Astrocyte (in vitro differentiated cells and primary cell): ENCODE measurements around the gene PFDN2. TPM values are rescaled to one million over a fixed set of nuclear protein-coding genes. Genes with fewer than 3 reads are reported as not detected.
A peak's percentile ranks its signal among the peaks of the same experiment; 100 is the strongest.

Experiments used
- DNase-seq: peaks from one replicate; pipeline ENCODE4 v3.0.0-alpha.2; 2010; ENCODE audit warnings: low read depth
- FAIRE-seq: peaks from 2 replicates; lab custom pipeline; 2011; peaks lifted over from hg19 to GRCh38; lab: Jason Lieb, UNC
- H2AFZ ChIP-seq: 2 replicates; pipeline ENCODE4 v1.6.0; 2012; ENCODE audit warnings: low read depth, low read length, inconsistent platforms
- H3K27ac ChIP-seq: 2 replicates; pipeline ENCODE4 v1.5.1; 2011; ENCODE audit warnings: low read depth, low read length, inconsistent platforms
- H3K27me3 ChIP-seq: 2 replicates; pipeline ENCODE4 v1.6.0; 2011; ENCODE audit warnings: low read length, inconsistent platforms; ENCODE audit not compliant: insufficient read depth
- H3K36me3 ChIP-seq: 2 replicates; pipeline ENCODE4 v1.5.1; 2011; ENCODE audit warnings: low read length, inconsistent platforms; ENCODE audit not compliant: insufficient read depth
- H3K4me1 ChIP-seq: 2 replicates; pipeline ENCODE4 v1.5.1; 2011; ENCODE audit warnings: low read length, inconsistent platforms; ENCODE audit not compliant: insufficient read depth
- H3K4me2 ChIP-seq: 2 replicates; pipeline ENCODE4 v1.6.0; 2012; ENCODE audit warnings: low read length, inconsistent platforms
- H3K4me3 ChIP-seq: 2 replicates; pipeline ENCODE4 v1.5.1; 2011; ENCODE audit warnings: low read depth, mild to moderate bottlenecking, low read length, inconsistent platforms; ENCODE audit not compliant: insufficient read depth
- H3K79me2 ChIP-seq: 2 replicates; pipeline ENCODE4 v1.6.0; 2012; ENCODE audit warnings: mild to moderate bottlenecking, low read length, inconsistent platforms; ENCODE audit not compliant: insufficient read depth
- H3K9ac ChIP-seq: 2 replicates; pipeline ENCODE4 v1.6.0; 2012; ENCODE audit warnings: mild to moderate bottlenecking, low read length, inconsistent platforms
- H3K9me3 ChIP-seq: 2 replicates; pipeline ENCODE4 v1.5.1; 2012; ENCODE audit warnings: low read depth, mild to moderate bottlenecking, low read length, inconsistent platforms; ENCODE audit not compliant: insufficient read depth
- H4K20me1 ChIP-seq: 2 replicates; pipeline ENCODE4 v1.6.0; 2012; ENCODE audit warnings: low read length, inconsistent platforms; ENCODE audit not compliant: insufficient read depth
- H3K27ac Mint-ChIP-seq: one replicate; pipeline ENCODE4 v1.8.0; 2021; ENCODE audit warnings: mild to moderate bottlenecking, mixed read lengths; ENCODE audit not compliant: unreplicated experiment
- H3K27me3 Mint-ChIP-seq: one replicate; pipeline ENCODE4 v1.8.0; 2021; ENCODE audit warnings: low read depth, mixed read lengths; ENCODE audit not compliant: unreplicated experiment
- H3K36me3 Mint-ChIP-seq: one replicate; pipeline ENCODE4 v1.8.0; 2021; ENCODE audit warnings: low read depth, mixed read lengths; ENCODE audit not compliant: unreplicated experiment
- H3K4me1 Mint-ChIP-seq: one replicate; pipeline ENCODE4 v1.8.0; 2021; ENCODE audit warnings: low read depth, mixed read lengths; ENCODE audit not compliant: unreplicated experiment
- H3K4me3 Mint-ChIP-seq: one replicate; pipeline ENCODE4 v1.8.0; 2021; ENCODE audit warnings: mild to moderate bottlenecking, moderate library complexity, mixed read lengths; ENCODE audit not compliant: unreplicated experiment
- H3K9me3 Mint-ChIP-seq: one replicate; pipeline ENCODE4 v1.8.0; 2021; ENCODE audit warnings: mild to moderate bottlenecking, mixed read lengths; ENCODE audit not compliant: unreplicated experiment
- CTCF ChIP-seq: IDR thresholded peaks from 2 replicates; pipeline ENCODE4 v1.5.1; 2011; ENCODE audit warnings: low read depth, mild to moderate bottlenecking, inconsistent platforms, low read length, moderate library complexity; ENCODE audit not compliant: insufficient read depth
- EZH2 ChIP-seq: IDR thresholded peaks from 2 replicates; pipeline ENCODE4 v1.6.1; 2012; ENCODE audit warnings: mild to moderate bottlenecking, low read length, inconsistent platforms; ENCODE audit not compliant: insufficient read depth
- total RNA-seq: library from RNA; stranded (reverse); gene quantifications from 2 replicates; pipeline ENCODE4 v1.2.1, GENCODE V29; 2021

The PFDN2 gene
- total RNA-seq, 1 donor from 2014 or later, result 111 TPM

- H3K27ac ChIP-seq, result peak overlapping the region; percentile 98
- H4K20me1 ChIP-seq, result peaks cover 51% of the 10 kb centered on the region
- Mint-ChIP-seq H3K9me3 (no peaks in the 10 kb centered on the region), H3K4me1 (peaks cover 26% of the 10 kb centered on the region), H3K27me3 (no peaks in the 10 kb centered on the region), H3K36me3 (peaks cover 3% of the 10 kb centered on the region), H3K27ac (peak overlapping the region; percentile 86), H3K4me3 (no peak overlapping the region)
- H3K4me3 ChIP-seq, result no peak overlapping the region
- peaks cover 6% of the 10 kb centered on the region for H3K36me3 ChIP-seq
- FAIRE-seq (no peak), DNase-seq (no peak)
- TF ChIP-seq CTCF, result no peak
- TF ChIP-seq EZH2, result no peak
- H3K9ac ChIP-seq, result peak overlapping the region; percentile 23
- H3K79me2 ChIP-seq, result peaks cover 97% of the 10 kb centered on the region
- H3K27me3 ChIP-seq, result no peaks in the 10 kb centered on the region
- no peaks in the 10 kb centered on the region for H3K9me3 ChIP-seq
- H3K4me1 ChIP-seq, result peaks cover 27% of the 10 kb centered on the region
- no peak overlapping the region for H2AFZ ChIP-seq
- H3K4me2 ChIP-seq, result peak overlapping the region; percentile 86
Measured at GRCh38 chr1:161114556-161114955, 3.3 kb downstream of the PFDN2 start.

- Histone ChIP-seq H3K9ac (peak overlapping the region; percentile 23), H3K27me3 (no peaks in the 10 kb centered on the region), H4K20me1 (peaks cover 54% of the 10 kb centered on the region), H3K36me3 (peaks cover 9% of the 10 kb centered on the region), H3K9me3 (no peaks in the 10 kb centered on the region), H3K79me2 (peaks cover 97% of the 10 kb centered on the region), H3K4me3 (no peak overlapping the region), H3K4me1 (peaks cover 21% of the 10 kb centered on the region), H3K4me2 (peak overlapping the region; percentile 86), H2AFZ (no peak overlapping the region), H3K27ac (peak overlapping the region; percentile 98)
- no peaks in the 10 kb centered on the region for H3K27me3 Mint-ChIP-seq
- no peak for FAIRE-seq
- H3K4me1 Mint-ChIP-seq, result peaks cover 19% of the 10 kb centered on the region
- H3K4me3 Mint-ChIP-seq, result no peak overlapping the region
- no peak for TF ChIP-seq EZH2
- no peak for TF ChIP-seq CTCF
- no peak for DNase-seq
- no peak overlapping the region for H3K27ac Mint-ChIP-seq
- H3K36me3 Mint-ChIP-seq, result peaks cover 1% of the 10 kb centered on the region
- no peaks in the 10 kb centered on the region for H3K9me3 Mint-ChIP-seq
Measured at GRCh38 chr1:161113915-161114314, 3.9 kb downstream of the PFDN2 start.

- peaks cover 15% of the 10 kb centered on the region for H3K4me1 Mint-ChIP-seq
- Histone ChIP-seq H3K9ac (no peak overlapping the region), H3K9me3 (no peaks in the 10 kb centered on the region), H3K4me3 (no peak overlapping the region), H3K27ac (no peak overlapping the region), H3K36me3 (peaks cover 9% of the 10 kb centered on the region), H3K27me3 (no peaks in the 10 kb centered on the region), H3K79me2 (peaks cover 97% of the 10 kb centered on the region), H3K4me1 (peaks cover 11% of the 10 kb centered on the region), H3K4me2 (no peak overlapping the region), H4K20me1 (peaks cover 73% of the 10 kb centered on the region), H2AFZ (no peak overlapping the region)
- no peaks in the 10 kb centered on the region for H3K9me3 Mint-ChIP-seq
- no peak for TF ChIP-seq CTCF
- no peak for TF ChIP-seq EZH2
- no peak overlapping the region for H3K27ac Mint-ChIP-seq
- FAIRE-seq, result no peak
- DNase-seq, result no peak
- H3K4me3 Mint-ChIP-seq, result no peak overlapping the region
- H3K27me3 Mint-ChIP-seq, result no peaks in the 10 kb centered on the region
- H3K36me3 Mint-ChIP-seq, result peaks cover 1% of the 10 kb centered on the region
Measured at GRCh38 chr1:161111527-161111926, 6.3 kb downstream of the PFDN2 start.
